8988T (cell line): ENCODE results near the gene SYNE2.
"Not testable (repeated sequence)": the region's sequence is repeated elsewhere in the genome, so short reads cannot be mapped to it uniquely, and the experiment has no call there.

Experiments used
- DNase-seq: peaks from one replicate; pipeline ENCODE4 v3.0.0; 2011

Gene SYNE2

DNA sequence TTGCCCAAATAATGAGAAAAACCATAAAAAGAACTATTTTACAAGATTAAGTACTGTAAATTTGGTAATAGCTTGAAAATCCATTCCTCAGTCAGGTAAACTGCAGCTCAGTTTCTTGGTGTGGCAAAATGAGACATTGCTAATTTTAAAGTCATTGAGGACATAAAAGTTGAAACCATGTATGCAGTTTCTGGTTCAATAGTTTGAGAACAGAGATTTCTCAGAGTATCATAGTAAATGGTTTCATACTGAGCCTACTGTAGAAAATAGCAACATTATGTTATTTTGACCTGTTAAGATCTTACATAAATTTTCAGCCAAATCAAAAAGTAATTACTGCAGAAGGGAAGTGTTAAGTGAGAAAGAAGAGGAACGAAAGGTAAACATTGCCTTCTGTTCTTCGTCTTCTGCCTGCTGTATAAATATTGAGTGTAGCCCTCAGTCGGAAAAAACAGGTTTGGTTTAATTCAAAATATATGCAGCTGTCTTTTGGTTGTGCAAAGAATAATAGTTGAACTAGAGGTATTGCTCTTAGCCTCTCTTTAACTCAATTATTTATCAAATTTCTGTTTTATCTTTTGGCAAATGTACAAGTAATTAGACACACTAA lies 119.6 kb downstream of the SYNE2 start:
- no peak for DNase-seq

DNA sequence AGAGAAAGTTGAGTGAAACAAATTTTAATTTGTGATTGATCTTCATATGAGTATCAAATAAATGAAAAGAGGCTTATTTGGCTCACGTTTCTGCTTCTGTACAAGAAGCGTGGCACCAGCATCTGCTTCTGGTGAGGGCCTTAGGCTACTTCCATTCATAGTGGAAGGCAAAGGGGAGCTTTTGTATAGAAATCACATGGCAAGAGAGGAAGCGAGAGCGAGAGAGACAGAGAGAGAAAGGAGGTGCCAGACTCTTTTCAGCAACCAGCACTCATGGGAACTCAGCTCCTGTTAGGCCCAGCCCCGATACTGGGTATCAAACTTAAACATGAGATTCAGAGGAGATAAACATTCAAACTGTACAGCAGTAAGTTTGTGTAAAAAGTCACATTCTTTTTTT lies 121.4 kb downstream of the SYNE2 start:
- DNase-seq = no peak

DNA sequence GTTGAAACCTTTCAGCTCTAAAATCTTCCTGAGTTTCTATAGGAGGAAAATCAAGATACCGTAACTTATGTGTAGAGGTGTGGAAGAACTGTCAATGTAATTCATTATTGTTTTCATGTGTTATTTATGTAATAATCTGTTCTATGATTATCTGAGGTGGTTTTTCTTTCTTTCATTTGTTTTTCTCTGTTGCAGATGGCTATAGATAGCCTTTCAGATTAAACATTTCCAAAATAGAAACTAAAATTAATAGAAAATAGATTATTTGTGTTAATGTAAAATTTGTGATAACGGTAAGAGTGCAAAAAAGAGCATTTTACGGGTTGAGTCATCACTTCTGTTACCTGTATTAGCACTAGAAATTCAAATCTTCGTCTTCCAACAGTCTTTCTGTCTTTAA lies 128.8 kb downstream of the SYNE2 start:
- DNase-seq = no peak

DNA sequence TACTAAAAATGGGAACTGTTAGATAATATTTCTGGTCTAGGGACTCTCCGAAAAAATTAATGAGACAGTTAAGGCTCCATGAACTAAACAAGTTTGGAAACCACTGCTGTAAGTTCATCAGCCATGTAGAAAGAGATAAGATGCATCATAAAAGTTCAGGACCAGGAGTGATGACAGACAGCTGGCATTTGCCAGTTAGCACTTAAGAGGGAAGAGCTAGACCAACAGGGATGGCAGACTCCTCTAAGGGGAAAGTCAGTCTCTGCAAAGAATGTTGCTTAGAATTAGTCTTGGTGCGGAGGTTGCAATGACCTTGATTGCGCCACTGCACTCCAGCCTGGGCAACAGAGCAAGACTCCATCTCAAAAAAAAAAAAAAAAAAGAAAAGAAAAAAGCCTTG lies 129.4 kb downstream of the SYNE2 start:
- DNase-seq = no peak

DNA sequence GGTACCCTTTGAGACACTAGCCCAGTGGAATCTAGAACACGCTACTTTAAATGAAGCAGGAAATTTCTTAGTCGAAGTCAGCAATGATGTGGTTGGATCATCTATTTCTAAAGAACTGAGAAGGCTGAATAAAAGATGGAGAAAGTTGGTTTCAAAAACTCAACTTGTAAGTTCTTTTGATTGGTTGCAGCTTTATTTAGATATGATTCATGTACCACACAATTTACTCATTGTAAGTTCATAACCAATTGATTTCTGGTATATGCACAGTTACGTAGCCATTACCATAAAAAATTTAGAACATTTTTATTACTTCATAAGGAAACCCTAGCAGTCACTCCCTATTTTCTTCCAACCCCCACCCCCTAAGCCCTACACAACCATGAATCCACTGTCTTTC lies 129.8 kb downstream of the SYNE2 start:
- no peak for DNase-seq

DNA sequence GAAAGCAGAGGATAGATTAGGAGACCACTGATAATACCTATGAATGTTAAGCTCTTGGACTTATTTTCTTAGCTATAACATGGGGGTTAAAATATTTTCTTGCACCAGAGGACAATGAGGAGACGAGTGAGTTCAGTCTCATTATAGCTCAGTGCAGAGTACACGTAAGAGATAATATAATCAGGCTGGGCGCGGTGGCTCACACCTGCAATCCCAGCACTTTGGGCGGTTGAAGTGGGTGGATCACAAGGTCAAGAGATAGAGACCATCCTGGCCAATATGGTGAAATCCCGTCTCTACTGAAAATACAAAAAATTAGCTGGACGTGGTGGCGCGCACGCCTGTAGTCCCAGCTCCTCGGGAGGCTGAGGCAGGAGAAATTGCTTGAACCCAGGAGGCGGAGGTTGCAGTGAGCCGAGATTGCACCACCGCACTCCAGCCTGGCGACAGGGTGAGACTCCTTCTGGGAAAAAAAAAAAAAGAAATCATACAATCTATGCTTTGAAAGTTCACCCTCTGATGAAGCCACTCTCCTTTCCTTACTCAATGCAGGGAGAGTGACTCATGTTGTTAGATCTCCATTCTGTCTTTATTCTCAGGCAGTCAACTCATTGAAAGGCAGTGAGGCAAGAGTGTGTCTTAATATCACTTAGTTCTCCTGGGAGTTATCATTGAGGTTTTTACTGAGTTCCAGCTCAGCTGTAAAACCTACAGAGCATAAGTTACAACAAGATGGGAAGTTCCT lies 134.2 kb downstream of the SYNE2 start:
- DNase-seq = no peak

DNA sequence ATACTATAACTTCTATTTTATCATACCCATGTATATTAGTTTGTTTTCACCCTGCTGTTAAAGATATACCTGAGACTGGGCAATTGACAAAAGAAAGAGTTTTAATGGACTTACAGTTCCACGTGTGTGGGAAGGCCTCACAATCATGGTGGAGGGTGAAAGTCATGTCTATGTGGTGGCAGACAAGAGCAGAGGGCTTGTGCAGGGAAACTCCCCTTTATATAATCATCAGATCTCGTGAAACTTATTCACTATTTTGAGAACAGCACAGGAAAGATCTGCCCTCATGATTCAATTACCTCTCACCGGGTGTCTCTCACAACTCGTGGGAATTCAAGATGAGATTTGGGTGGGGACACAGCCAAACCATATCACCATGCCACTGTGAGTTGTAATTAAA lies 135.8 kb downstream of the SYNE2 start:
- no peak for DNase-seq

DNA sequence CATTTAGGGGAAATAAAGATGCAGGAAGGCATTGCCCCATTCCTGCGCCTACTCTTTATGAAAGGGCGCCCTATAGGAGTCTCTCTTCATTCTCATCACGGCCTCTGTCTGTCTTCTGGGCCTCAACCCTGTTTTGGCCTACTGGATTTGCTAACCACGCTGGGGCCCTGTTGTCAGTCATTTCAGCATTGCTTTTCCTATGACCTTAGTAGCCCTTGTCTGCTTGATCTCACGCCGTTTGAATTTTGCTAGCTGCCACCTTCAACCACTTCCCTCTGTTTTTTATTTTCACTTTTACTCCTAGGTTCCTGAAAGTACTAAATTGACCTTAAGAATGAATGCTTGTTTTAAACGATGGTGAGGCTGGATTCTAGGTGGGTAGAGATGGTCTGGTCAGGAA lies 139.0 kb downstream of the SYNE2 start:
- DNase-seq = no peak

DNA sequence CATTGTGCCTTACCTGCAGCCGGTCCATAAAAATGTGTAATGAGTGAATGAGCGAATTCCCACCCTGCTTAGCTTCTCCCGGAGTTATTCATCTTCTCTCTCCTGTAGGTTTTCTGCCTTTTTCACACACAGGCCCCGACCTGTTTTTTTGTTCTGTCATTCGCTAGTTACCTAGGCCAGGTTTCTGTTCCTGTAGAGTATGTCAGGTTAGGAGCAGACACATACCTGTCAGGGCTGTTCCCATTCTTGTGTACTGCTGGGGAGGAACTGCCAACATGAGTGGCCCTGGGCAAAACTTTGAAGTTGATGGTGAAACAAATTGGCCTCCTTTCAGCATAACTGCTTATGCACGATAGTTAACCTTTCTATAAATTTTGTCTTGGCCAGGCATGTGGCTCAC lies 140.1 kb downstream of the SYNE2 start:
- DNase-seq = no peak

DNA sequence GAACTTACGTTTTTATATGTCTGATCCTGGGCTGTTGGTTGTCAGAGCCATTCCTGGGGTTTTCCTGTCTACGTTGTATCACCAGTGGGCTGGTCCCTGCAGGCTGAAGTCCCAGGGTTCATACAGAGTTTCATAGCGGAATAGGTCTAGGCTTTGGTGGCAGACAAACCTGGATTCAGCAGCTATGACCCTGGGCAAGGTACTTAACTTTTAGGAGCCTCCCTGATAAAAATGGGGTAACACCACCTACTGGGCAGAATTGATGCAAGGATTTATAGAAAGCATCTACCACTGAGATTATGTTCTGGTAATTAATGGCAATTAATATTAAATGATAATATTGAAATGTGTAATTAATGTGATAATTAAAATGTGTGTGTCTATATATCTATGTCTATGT lies 141.2 kb downstream of the SYNE2 start:
- no peak for DNase-seq

DNA sequence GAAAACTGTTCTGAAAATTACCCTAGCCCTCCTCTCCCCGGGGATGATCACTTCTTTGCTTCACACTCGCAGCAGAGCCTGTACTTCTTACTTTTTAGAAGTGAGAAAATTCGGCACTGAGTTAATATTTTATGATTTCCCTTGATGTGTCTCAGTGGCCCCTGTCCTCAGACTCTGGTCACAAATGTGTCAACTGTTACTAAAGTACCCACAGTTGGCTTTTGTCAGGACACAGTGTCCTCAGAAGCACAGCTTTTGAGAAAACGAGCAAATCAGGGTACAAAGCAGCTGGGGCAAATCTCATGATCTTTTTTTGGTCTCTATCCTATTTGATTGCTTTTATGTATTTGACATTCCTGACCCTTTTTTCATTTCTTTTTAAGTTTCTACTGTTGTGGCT lies 142.5 kb downstream of the SYNE2 start:
- no peak for DNase-seq

DNA sequence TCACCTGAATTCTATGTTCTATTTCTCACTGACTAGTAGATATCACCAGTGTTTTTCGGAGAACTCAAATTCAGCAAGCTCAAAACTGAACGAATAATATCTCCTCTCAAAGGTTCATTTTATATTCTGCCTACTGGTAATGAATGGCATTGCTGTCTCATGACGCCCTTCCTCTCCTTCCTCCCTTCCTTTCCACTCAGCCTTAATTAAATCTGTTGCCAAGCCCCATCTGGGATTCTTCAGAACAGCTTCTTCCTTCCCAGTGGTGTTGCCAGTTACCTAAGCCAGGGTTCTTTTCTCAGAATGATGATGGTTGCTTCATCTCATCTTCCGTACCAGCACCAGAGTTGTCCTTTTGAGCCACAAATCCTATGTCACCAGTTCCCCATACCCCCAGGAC lies 143.2 kb downstream of the SYNE2 start:
- no peak for DNase-seq

DNA sequence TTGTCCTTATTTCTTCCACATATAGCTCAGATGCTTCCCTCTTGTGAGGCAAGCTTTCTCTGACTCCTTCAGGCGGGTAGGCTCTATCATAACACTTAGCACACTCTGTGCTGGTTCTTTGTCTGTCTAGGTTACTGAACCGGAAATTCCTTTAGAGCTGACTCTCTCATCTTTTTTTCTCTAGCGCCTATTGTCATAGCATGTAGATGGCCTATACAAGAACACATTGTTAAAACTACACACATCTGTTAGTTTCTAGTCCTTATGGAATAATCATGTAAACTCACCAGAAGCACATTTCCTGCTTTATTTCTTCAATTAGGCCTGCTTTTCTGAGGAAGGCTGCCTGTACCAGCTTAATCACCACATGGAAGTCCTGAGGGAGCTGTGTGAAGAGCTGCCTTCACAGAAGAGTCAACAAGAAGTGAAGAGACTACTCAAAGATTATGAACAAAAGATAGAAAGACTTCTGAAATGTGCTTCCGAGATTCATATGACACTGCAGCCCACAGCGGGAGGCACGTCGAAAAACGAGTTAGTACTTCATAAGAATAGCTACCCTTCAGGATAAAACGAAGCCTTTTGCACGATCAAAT lies 143.9 kb downstream of the SYNE2 start:
- DNase-seq = no peak

DNA sequence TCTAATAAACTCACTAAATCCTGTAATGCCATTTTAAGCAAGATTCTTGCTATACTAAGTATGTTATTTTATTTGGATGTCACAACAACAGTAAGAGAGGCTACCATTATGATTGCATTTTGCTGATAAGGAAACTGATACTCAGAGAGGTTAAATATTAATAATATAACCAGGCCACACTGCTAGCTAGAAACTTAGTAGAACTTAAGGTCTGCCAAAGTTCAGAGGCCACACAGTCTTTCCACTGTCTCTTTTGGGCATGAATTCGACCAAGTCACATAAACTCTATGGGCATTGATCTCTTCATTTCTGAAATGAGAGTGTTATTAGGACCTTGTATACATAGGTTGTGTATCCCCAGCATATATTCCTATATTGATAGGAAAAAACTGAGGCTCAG lies 147.9 kb downstream of the SYNE2 start:
- no peak for DNase-seq

DNA sequence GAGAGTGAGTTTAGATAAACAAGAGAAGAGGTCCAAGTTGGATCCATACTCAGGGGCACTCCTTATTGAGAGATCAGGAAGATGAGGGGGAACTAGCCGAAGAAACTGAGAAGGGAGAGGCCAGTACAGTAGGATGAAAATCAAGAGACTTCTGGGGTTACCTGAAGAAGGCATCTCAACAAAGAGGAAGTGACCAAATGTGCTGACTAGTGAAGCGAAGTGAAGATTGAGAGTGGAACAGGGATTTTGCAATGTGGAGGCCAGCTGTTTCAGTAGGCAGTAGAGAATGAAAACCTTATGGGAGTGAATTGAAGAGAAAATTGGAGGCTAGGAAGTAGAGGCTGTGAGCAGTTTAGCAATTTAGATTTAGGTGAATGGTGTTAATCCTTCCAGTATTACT lies 153.0 kb downstream of the SYNE2 start:
- no peak for DNase-seq

DNA sequence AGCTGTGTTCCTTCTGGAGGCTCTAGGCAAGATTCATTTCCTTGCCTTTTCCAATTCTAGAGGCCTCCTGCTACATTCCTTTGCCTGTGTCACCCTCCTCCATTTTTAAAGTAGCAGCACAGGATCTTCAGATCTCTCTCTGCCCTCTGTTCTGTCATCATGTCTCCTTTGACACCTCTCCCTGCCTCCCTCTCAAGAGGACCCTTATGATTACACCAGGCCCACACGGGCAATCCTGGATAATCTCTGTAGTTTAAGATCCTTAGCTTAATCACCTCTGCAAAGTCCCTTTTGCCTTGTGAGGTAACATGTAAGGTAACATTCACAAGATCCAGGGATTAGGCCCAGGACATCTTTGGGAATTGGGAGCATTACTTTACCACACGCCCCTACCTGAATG lies 155.2 kb downstream of the SYNE2 start:
- no peak for DNase-seq

DNA sequence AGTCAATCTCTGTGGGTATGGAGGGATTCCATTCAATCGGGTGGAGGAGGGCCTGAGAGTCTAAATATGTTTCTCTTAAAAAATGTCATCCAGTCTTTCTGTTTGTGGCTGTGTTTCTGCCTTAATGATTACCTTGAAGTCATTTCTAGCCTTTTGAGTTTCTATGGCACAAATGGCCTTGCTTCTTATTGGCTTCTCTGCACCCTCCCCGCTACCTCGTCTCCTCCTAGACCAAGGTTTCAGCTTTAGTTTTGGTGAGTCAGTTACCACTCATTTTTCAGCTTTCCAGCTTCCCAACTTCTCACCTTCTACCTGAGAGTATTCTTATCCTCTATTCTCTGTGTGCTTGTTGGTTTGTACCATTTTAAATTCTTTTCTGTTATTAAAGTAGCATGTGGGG lies 159.2 kb downstream of the SYNE2 start:
- DNase-seq = no peak

DNA sequence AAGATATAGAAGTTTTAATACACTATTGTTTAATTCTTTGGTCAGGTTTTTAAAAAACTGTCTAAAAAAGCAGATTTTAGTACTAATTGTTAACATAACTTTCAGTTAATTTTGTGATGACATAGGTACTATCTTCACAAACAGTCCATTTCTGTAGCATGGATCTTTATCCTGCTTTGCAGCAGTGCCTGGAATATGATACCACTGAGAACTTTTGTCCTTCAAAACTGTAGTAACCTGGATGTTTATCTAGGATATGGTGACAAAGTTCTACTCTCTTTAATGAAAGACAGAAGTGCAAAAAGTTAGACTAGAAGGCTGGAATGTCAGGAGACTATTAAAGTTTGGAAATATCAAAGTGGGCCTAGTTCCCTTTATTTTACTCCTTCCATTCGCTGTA lies 159.9 kb downstream of the SYNE2 start:
- no peak for DNase-seq

DNA sequence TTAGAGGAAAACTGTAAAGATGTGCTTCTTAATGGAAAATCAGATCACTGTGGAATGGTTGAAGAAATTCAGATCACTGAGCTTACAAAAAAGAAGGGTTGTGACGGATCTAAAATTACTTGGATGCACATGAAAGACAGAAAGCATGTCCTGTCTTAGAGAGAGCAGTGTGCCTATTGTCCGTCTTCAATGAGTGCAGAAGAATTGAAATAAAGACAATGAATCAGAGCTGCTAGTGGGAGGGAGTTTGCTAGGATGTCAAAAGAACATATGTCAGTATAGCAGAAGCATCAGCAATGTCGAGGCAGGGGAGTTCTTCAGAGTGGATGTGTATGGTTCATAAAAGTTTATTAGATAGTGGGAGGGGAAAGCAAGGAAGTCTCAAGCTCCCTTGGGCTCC lies 172.7 kb downstream of the SYNE2 start:
- no peak for DNase-seq

DNA sequence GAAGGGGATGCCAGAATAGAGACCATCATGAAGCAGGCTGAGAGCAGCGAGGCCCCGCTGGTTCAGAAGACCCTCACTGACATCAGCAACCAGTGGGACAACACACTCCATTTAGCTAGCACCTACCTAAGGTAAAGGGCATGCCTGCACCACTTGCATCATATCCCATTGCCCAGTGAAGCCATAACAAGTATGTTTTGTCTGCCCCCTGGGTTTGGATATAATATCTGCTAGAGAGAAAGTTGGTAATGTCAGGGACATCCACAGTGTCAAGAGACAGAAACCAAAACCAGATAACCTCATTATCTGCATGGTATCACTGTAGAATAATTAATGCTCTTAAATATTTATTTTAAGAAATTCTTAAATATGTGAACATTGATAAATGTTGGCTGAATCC lies 173.8 kb downstream of the SYNE2 start:
- no peak for DNase-seq

DNA sequence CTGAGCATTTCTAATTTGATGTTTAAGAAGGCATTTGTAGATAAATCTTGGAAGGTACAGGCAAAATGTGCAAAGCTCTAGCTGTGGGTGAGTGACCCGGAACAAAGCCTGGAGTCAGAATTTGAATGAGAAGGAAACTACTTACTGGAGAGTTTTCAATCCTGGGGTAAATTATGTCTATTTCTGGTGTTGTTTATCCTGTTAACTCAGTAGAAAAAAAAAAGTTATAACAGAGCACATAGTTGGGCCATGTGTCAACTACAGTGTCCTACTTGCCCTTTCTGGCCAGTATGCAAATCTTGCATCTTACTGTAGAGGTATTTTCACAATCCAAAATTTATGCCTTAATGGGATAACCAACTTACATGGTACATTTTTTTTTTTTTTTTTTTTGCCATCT lies 182.3 kb downstream of the SYNE2 start:
- DNase-seq = no peak

DNA sequence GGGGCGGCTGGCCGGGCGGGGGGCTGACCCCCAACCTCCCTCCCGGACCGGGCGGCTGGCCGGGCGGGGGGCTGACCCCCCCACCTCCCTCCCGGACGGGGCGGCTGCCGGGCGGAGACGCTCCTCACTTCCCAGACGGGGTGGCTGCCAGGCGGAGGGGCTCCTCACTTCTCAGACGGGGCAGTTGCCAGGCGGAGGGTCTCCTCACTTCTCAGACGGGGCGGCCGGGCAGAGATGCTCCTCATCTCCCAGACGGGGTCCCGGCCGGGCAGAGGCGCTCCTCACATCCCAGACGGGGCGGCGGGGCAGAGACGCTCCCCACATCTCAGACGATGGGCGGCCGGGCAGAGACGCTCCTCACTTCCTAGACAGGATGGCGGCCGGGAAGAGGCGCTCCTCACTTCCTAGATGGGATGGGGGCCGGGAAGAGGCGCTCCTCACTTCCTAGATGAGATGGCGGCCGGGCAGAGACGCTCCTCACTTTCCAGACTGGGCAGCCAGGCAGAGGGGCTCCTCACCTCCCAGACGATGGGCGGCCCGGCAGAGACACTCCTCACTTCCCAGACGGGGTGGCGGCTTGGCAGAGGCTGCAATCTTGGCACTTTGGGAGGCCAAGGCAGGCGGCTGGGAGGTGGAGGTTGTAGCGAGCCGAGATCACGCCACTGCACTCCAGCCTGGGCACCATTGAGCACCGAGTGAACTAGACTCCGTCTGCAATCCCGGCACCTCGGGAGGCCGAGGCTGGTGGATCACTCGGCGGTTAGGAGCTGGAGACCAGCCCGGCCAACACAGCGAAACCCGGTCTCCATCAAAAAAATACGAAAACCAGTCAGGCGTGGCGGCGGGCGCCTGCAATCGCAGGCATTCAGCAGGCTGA lies 185.3 kb downstream of the SYNE2 start:
- not testable (repeated sequence) for DNase-seq

DNA sequence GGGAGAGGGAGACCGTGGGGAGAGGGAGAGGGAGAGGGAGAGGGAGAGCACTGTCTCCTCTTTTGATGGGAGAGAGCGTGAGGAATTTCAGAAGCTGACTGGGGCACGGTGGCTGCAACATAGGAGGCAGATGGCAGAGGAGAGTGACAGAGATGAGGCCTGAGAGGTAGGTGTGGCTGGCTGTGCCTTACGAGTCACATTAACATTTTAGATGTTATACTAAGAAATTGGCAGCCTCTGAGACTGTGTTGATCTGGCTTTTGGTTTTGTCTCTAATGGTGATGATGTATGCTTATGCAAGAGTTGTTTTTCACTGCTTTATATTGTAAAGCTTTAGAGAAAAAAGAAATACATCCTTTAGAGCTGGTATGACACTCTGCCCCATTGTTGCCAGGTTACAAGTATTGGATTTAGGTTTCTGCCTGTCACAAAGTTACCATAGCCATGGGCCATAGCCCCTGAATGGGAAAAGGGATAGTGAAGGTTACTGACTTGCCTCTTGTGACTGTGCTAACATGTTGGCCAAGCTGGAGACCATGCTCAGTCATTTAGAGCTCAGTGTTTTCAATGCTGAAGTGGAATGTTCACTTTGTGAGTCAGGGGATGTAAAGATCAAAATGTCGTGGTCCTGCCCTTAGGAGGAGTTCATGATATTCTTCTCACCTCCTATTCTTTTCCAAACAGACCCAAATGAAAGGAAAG lies 186.2 kb downstream of the SYNE2 start:
- no peak for DNase-seq
